Frontal cortex (tissue), 4 donors: Measurements from ENCODE around the gene LRRD1. TPM values are rescaled to one million over a fixed set of nuclear protein-coding genes. Genes with fewer than 3 reads are reported as not detected.
"Not testable (repeated sequence)": the region's sequence is repeated elsewhere in the genome, so short reads cannot be mapped to it uniquely, and the experiment has no call there.

ENCODE experiments used
- DNase-seq, 2 donors: peaks; one replicate each; pipeline ENCODE4 v3.0.0; 2012; ENCODE audit warnings: low spot score in 2 of 2
- FAIRE-seq: peaks from 2 replicates; lab custom pipeline; 2012; peaks lifted over from hg19 to GRCh38; lab: Jason Lieb, UNC
- total RNA-seq: library from RNA; depleted of rRNA; stranded (reverse); fragments of >200 nt; gene quantifications from one replicate; pipeline ENCODE4 v1.2.3, GENCODE V29; 2014
- donor health status: control.
- donor health status: control.
- donor health status: control.

The LRRD1 gene
- 1.2 TPM for total RNA-seq

- DNase-seq = peak; percentile 62 to 81
- FAIRE-seq = no peak
Observed at GRCh38 chr7:92178928-92179924, at the start of gene LRRD1. Gene LRRD1, minus strand, starts transcription at chr7:92179142. Its CDS starts 13,940 bp downstream, at chr7:92165202.

- FAIRE-seq (no peak), DNase-seq (no peak)
Observed at GRCh38 chr7:92228742-92229141, 49.8 kb upstream of the LRRD1 start.

GRCh38 chr7:92228100-92228499 is 49.2 kb upstream of the LRRD1 start:
- DNase-seq (no peak), FAIRE-seq (no peak)

GRCh38 chr7:92226981-92227380 is 48.0 kb upstream of the LRRD1 start:
- DNase-seq = no peak
- no peak for FAIRE-seq

- DNase-seq (no peak), FAIRE-seq (no peak)
Observed at GRCh38 chr7:92221766-92222165, 42.8 kb upstream of the LRRD1 start.

GRCh38 chr7:92206672-92207071 is 27.7 kb upstream of the LRRD1 start:
- DNase-seq (no peak), FAIRE-seq (no peak)

GRCh38 chr7:92205987-92206386 is 27.0 kb upstream of the LRRD1 start:
- DNase-seq = no peak
- FAIRE-seq = no peak

- FAIRE-seq (no peak), DNase-seq (no peak)
Observed at GRCh38 chr7:92200791-92201190, 21.8 kb upstream of the LRRD1 start.

GRCh38 chr7:92192326-92192725 is 13.4 kb upstream of the LRRD1 start:
- FAIRE-seq (no peak), DNase-seq (no peak)

GRCh38 chr7:92189246-92189645 is 10.3 kb upstream of the LRRD1 start:
- DNase-seq, FAIRE-seq: not testable (repeated sequence)

- DNase-seq, FAIRE-seq: not testable (repeated sequence)
Observed at GRCh38 chr7:92184294-92184693, 5.4 kb upstream of the LRRD1 start.

GRCh38 chr7:92177362-92177761 is 1.6 kb downstream of the LRRD1 start:
- DNase-seq (no peak), FAIRE-seq (no peak)

GRCh38 chr7:92169529-92169928 is 9.4 kb downstream of the LRRD1 start:
- not testable (repeated sequence) for FAIRE-seq, DNase-seq

GRCh38 chr7:92161271-92161670 is 17.7 kb downstream of the LRRD1 start:
- FAIRE-seq (no peak), DNase-seq (no peak)

GRCh38 chr7:92158660-92159575 is 20.0 kb downstream of the LRRD1 start:
- DNase-seq (no peak), FAIRE-seq (no peak)

- no peak for DNase-seq
Observed at GRCh38 chr7:92156990-92157389, 22.0 kb downstream of the LRRD1 start.

GRCh38 chr7:92155108-92155739 is 23.7 kb downstream of the LRRD1 start:
- DNase-seq (no peak), FAIRE-seq (no peak)

More at GRCh38 chr7:92156990-92157389, 22.0 kb downstream of the LRRD1 start:
- FAIRE-seq = no peak

- FAIRE-seq (no peak), DNase-seq (no peak)
Observed at GRCh38 chr7:92150450-92151017, 28.4 kb downstream of the LRRD1 start.

- DNase-seq (no peak), FAIRE-seq (no peak)
Observed at GRCh38 chr7:92149736-92150239, 29.2 kb downstream of the LRRD1 start.
